H1 (cell line): ENCODE data around the gene WAC. TPM values are rescaled to one million over a fixed set of nuclear protein-coding genes. Genes with fewer than 3 reads are reported as not detected.

Experiments used
- CTCF ChIA-PET: fragments of 300-600 bp; sonication (Branson Sonifier 250); formaldehyde crosslinking; loops from one replicate; lab custom pipeline; 2021; ENCODE audit not compliant: partially characterized antibody; lab: Charles Lee
- POLR2A ChIA-PET: fragments of 300-600 bp; sonication (Branson Sonifier 250); formaldehyde crosslinking; loops from one replicate; lab custom pipeline; 2021; ENCODE audit warnings: inconsistent platforms; ENCODE audit not compliant: partially characterized antibody; lab: Charles Lee
- DNase-seq, 2 experiments: peaks; one replicate each; pipeline versions ENCODE4 v3.0.0 to v3.0.0-alpha.2; 2010 to 2022; ENCODE audit warnings: low spot score in 2 of 2, low read depth in 1 of 2, mixed read lengths in 1 of 2
- FAIRE-seq: peaks from 2 replicates; lab custom pipeline; 2011; peaks lifted over from hg19 to GRCh38; lab: Jason Lieb, UNC
- H2AFZ ChIP-seq: 2 replicates; pipeline ENCODE4 v1.8.1; 2012; ENCODE audit warnings: low read length, inconsistent platforms
- H2AK5ac ChIP-seq: 2 replicates; pipeline ENCODE4 v1.6.1; 2013; ENCODE audit warnings: low read depth, low read length
- H2BK120ac ChIP-seq: replicated peaks from 2 replicates; pipeline ENCODE3; 2013; ENCODE audit warnings: low read depth, low read length, inconsistent platforms
- H2BK12ac ChIP-seq: 2 replicates; pipeline ENCODE4 v1.6.1; 2013; ENCODE audit warnings: low read depth, low read length
- H2BK15ac ChIP-seq: 2 replicates; pipeline ENCODE4 v1.6.1; 2013; ENCODE audit warnings: low read length
- H2BK20ac ChIP-seq: 2 replicates; pipeline ENCODE4 v1.6.1; 2013; ENCODE audit warnings: low read length
- H2BK5ac ChIP-seq: 2 replicates; pipeline ENCODE4 v1.6.1; 2013; ENCODE audit warnings: low read depth, low read length
- H3K14ac ChIP-seq: 2 replicates; pipeline ENCODE4 v1.6.1; 2013; ENCODE audit warnings: inconsistent platforms; ENCODE audit not compliant: insufficient read length
- H3K18ac ChIP-seq: 2 replicates; pipeline ENCODE4 v1.6.1; 2013; ENCODE audit warnings: low read length; ENCODE audit errors: extremely low read depth
- H3K23ac ChIP-seq: 2 replicates; pipeline ENCODE4 v1.6.1; 2013; ENCODE audit warnings: inconsistent platforms; ENCODE audit not compliant: insufficient read length
- H3K23me2 ChIP-seq: 2 replicates; pipeline ENCODE4 v1.6.1; 2013; ENCODE audit warnings: low read depth, low read length
- H3K27ac ChIP-seq: 2 replicates; pipeline ENCODE4 v1.6.1; 2011; ENCODE audit warnings: low read depth, low read length, inconsistent platforms
- H3K27me3 ChIP-seq, 4 experiments: replicated peaks in 1 of 4; 1 replicate in 1 of 4; 2 replicates in 3 of 4; pipeline versions ENCODE4 v1.6.1 to v1.8.1; 2011 to 2013; ENCODE audit warnings: low read length in 3 of 4, mild to moderate bottlenecking in 3 of 4, inconsistent platforms in 2 of 4, mixed read lengths in 2 of 4, moderate library complexity in 1 of 4; ENCODE audit not compliant: control insufficient read depth in 3 of 4, insufficient read depth in 3 of 4; ENCODE audit errors: extremely low read depth in 1 of 4
- H3K36me3 ChIP-seq, 4 experiments: 2 replicates each; pipeline versions ENCODE4 v1.6.1 to v1.8.1; 2011 to 2013; ENCODE audit warnings: mild to moderate bottlenecking in 4 of 4, low read length in 3 of 4, moderate library complexity in 2 of 4, control low read depth in 1 of 4, inconsistent platforms in 1 of 4; ENCODE audit not compliant: insufficient read depth in 4 of 4, control insufficient read depth in 2 of 4
- H3K4ac ChIP-seq: replicated peaks from 2 replicates; pipeline ENCODE3; 2013; ENCODE audit warnings: low read length, low read depth, mixed read lengths, inconsistent platforms; ENCODE audit not compliant: insufficient read length
- H3K4me1 ChIP-seq, 4 experiments: replicated peaks in 1 of 4; 1 replicate in 1 of 4; 2 replicates in 3 of 4; pipeline versions ENCODE4 v1.6.1 to v1.8.1; 2011 to 2013; ENCODE audit warnings: low read length in 3 of 4, inconsistent platforms in 2 of 4, mixed read lengths in 1 of 4; ENCODE audit not compliant: insufficient read depth in 4 of 4, control insufficient read depth in 3 of 4
- H3K4me2 ChIP-seq, 2 experiments: 2 replicates each; pipeline versions ENCODE4 v1.6.1 to v1.8.1; 2011 to 2013; ENCODE audit warnings: low read depth in 2 of 2, low read length in 2 of 2, control low read depth in 1 of 2, inconsistent platforms in 1 of 2, mild to moderate bottlenecking in 1 of 2; ENCODE audit not compliant: insufficient read depth in 1 of 2
- H3K4me3 ChIP-seq, 4 experiments: fragments of 200-600, 300-600 bp in 1 of 4; sonication (generic), shearing (Covaris generic), sonication (Bioruptor Twin) in 1 of 4; 2 replicates each; pipeline versions ENCODE4 v1.5.1 to v1.8.1; 2011 to 2016; ENCODE audit warnings: low read length in 4 of 4, low read depth in 3 of 4, control low read depth in 2 of 4, inconsistent platforms in 2 of 4, mild to moderate bottlenecking in 2 of 4, mixed read lengths in 1 of 4, moderate library complexity in 1 of 4; ENCODE audit not compliant: insufficient read depth in 2 of 4; ENCODE audit errors: extremely low read depth in 1 of 4
- H3K56ac ChIP-seq: replicated peaks from 2 replicates; pipeline ENCODE3; 2013; ENCODE audit warnings: low read depth, mild to moderate bottlenecking, mixed read lengths, low read length, inconsistent platforms; ENCODE audit not compliant: insufficient read length
- H3K79me1 ChIP-seq: 2 replicates; pipeline ENCODE4 v1.6.1; 2013; ENCODE audit warnings: low read depth, low read length, control low read depth
- H3K79me2 ChIP-seq, 2 experiments: 2 replicates each; pipeline versions ENCODE4 v1.6.1 to v1.8.1; 2012 to 2013; ENCODE audit warnings: low read length in 2 of 2, mild to moderate bottlenecking in 2 of 2, inconsistent platforms in 1 of 2; ENCODE audit not compliant: insufficient read depth in 2 of 2, control insufficient read depth in 1 of 2
- H3K9ac ChIP-seq, 4 experiments: replicated peaks in 1 of 4; 1 replicate in 1 of 4; 2 replicates in 3 of 4; pipeline versions ENCODE4 v1.6.1 to v1.8.1; 2011 to 2013; ENCODE audit warnings: low read depth in 3 of 4, low read length in 3 of 4, control low read depth in 2 of 4, mild to moderate bottlenecking in 2 of 4, moderate library complexity in 2 of 4, inconsistent platforms in 1 of 4; ENCODE audit errors: extremely low read depth in 1 of 4
- H3K9me3 ChIP-seq, 2 experiments: 2 replicates each; pipeline versions ENCODE4 v1.6.1 to v1.8.1; 2012 to 2013; ENCODE audit warnings: mild to moderate bottlenecking in 2 of 2, moderate library complexity in 2 of 2, control low read depth in 1 of 2, inconsistent platforms in 1 of 2, low read depth in 1 of 2, low read length in 1 of 2, mixed read lengths in 1 of 2; ENCODE audit not compliant: insufficient read depth in 2 of 2
- H4K20me1 ChIP-seq, 2 experiments: replicated peaks in 1 of 2; 2 replicates each; pipeline versions ENCODE3 to v1.8.1; 2011 to 2013; ENCODE audit warnings: inconsistent platforms in 2 of 2, low read length in 2 of 2, mild to moderate bottlenecking in 1 of 2; ENCODE audit not compliant: insufficient read depth in 2 of 2, control insufficient read depth in 1 of 2
- H4K5ac ChIP-seq: 2 replicates; pipeline ENCODE4 v1.6.1; 2013; ENCODE audit warnings: low read length, low read depth, mixed read lengths, inconsistent platforms; ENCODE audit not compliant: insufficient read length
- H4K8ac ChIP-seq: 2 replicates; pipeline ENCODE4 v1.8.0; 2013; ENCODE audit warnings: mild to moderate bottlenecking, moderate library complexity, low read length, inconsistent platforms; ENCODE audit not compliant: insufficient read depth; ENCODE audit errors: extremely low read depth
- H4K91ac ChIP-seq: replicated peaks from 2 replicates; pipeline ENCODE3; 2013; ENCODE audit warnings: low read length, mixed read lengths, inconsistent platforms; ENCODE audit not compliant: insufficient read length
- BCL11A ChIP-seq, 2 experiments: IDR thresholded peaks; one replicate each; pipeline ENCODE4 v1.6.1; 2011; ENCODE audit warnings: low read depth in 2 of 2, low read length in 2 of 2, mild to moderate bottlenecking in 2 of 2
- EZH2 ChIP-seq: fragments of 200-600 bp; sonication (generic); IDR thresholded peaks from 2 replicates; pipeline ENCODE4 v1.7.1; 2012; ENCODE audit warnings: low read depth, mild to moderate bottlenecking, moderate library complexity, low read length, inconsistent platforms; ENCODE audit not compliant: severe bottlenecking
- NRF1 ChIP-seq: IDR thresholded peaks from 2 replicates; pipeline ENCODE4 v1.6.1; 2011; ENCODE audit warnings: mild to moderate bottlenecking, low read depth, low read length, improper control_type of control experiment
- SRF ChIP-seq: IDR thresholded peaks from 2 replicates; pipeline ENCODE4 v1.6.1; 2011; ENCODE audit warnings: mild to moderate bottlenecking, low read depth, low read length, moderate library complexity
- TBP ChIP-seq: IDR thresholded peaks from 2 replicates; pipeline ENCODE4 v1.6.1; 2011; ENCODE audit warnings: low read depth, low read length, improper control_type of control experiment
- WGBS, 2 experiments: shearing (Covaris generic) in 1 of 2; methylation state at CpG; one replicate each; pipeline versions ENCODE4 v1.1.6 to v1.1.7; 2013 to 2015; ENCODE audit warnings: low lambda C conversion rate in 2 of 2, mixed read lengths in 2 of 2, inconsistent platforms in 1 of 2, low coverage in 1 of 2, missing lambda C conversion rate in 1 of 2; ENCODE audit not compliant: insufficient replicate concordance in 2 of 2, insufficient coverage in 1 of 2, insufficient read length in 1 of 2; ENCODE audit errors: extremely low coverage in 1 of 2, missing lambda C conversion rate in 1 of 2; 5-methylcytosine and 5-hydroxymethylcytosine counted together
- polyA plus RNA-seq, 7 experiments: library from polyadenylated mRNA; depleted of rRNA in 3 of 7; stranded (reverse) in 5 of 7; unstranded in 2 of 7; fragments of >200 nt in 5 of 7; fragments of 200-250 nt in 2 of 7; gene quantifications; 1 replicate in 5 of 7; 2 replicates in 1 of 7; 4 replicates in 1 of 7; pipeline versions ENCODE4 v1.2.1 to v1.2.3, GENCODE V29; 2011 to 2013; ENCODE audit warnings: missing spikeins in 2 of 7, mixed read lengths in 2 of 7
- total RNA-seq: library from RNA; stranded (reverse); fragmentation: NEBNext Ultra II Directional; extraction: Animal tissue kit (Norgen Biotek cat#: 25700); gene quantifications from 2 replicates; pipeline ENCODE4 v1.2.1, GENCODE V29; 2021
- TF ChIP-seq, protein P1 (sequence below): IDR thresholded peaks from 2 replicates; pipeline ENCODE4 v1.6.1; 2011; ENCODE audit warnings: low read length, improper control_type of control experiment

Gene WAC
- total and polyA plus RNA-seq, 2 of the 8 experiments (the other 6 are each of a cell fraction or from before 2014, with no cell fraction given) = 72.9 to 128 TPM

DNA sequence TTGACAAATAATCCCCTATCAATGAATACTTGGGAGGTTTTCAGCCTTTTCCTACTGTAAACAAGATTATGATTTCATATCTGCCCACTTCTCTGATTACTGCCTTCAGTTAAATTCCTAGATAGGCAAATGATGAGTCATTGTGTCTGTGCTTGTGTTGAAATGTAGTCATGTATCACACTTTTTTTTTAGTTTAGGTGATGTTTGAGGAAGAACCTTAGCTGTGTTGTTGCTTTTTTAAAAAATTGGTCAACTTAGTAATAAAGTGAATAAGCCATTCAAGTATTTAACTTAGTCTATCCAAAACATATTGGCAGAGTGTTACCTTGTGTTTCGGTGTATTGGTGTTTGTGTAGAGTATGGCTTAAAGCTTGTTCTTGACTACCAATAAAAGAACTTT is 60.0 kb downstream of the WAC start:
- Histone ChIP-seq H3K23ac (no peak overlapping the region), H3K27me3 (no peaks in the 10 kb centered on the region), H3K4me2 (no peak overlapping the region), H4K91ac (no peak overlapping the region), H3K23me2 (no peaks in the 10 kb centered on the region), H3K4ac (no peak overlapping the region), H3K36me3 (peaks cover 8 to 73% (median 32%) of the 10 kb centered on the region in 4 experiments), H3K9ac (no peak overlapping the region), H2BK20ac (no peak overlapping the region), H3K4me1 (peaks cover 0 to 6% (median under 1%) of the 10 kb centered on the region in 4 experiments; a peak in 2 of 7 replicates), H2AFZ (no peak overlapping the region), H2AK5ac (no peak overlapping the region), H3K79me1 (peaks cover 5% of the 10 kb centered on the region), H2BK12ac (no peak overlapping the region), H3K9me3 (no peaks in the 10 kb centered on the region), H2BK15ac (no peak overlapping the region), H3K14ac (no peak overlapping the region), H3K56ac (no peak overlapping the region), H4K5ac (no peak overlapping the region), H4K20me1 (peaks cover 7 to 11% of the 10 kb centered on the region in 2 experiments), H3K27ac (no peak overlapping the region), H3K4me3 (no peak overlapping the region), H2BK5ac (no peak overlapping the region), H3K79me2 (peaks cover 8 to 99% of the 10 kb centered on the region in 2 experiments; a peak in 3 of 4 replicates), H4K8ac (no peak overlapping the region), H2BK120ac (no peak overlapping the region), H3K18ac (no peak overlapping the region)
- ChIA-PET CTCF (no interaction called here), POLR2A (interaction anchor here (1.9 kb wide), 1 partner anchor 56 kb away, joined by 5 read pairs; no protein-coding TSS in a partner anchor)
- 93% methylated on average over 1 of the region's 1 CpG; no CpG with 5 or more reads in 1 of the 2 experiments for WGBS, 2 experiments
- TF ChIP-seq BCL11A (IDR thresholded peaks at IDR 0.05; ENCODE audit: low read depth in 2 of 2, low read length in 2 of 2) = no peak
- TF ChIP-seq TBP = no peak
- TF ChIP-seq NRF1 = no peak
- no peak for TF ChIP-seq EZH2
- TF ChIP-seq, protein P1, sequence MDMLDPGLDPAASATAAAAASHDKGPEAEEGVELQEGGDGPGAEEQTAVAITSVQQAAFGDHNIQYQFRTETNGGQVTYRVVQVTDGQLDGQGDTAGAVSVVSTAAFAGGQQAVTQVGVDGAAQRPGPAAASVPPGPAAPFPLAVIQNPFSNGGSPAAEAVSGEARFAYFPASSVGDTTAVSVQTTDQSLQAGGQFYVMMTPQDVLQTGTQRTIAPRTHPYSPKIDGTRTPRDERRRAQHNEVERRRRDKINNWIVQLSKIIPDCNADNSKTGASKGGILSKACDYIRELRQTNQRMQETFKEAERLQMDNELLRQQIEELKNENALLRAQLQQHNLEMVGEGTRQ = no peak
- no peak for TF ChIP-seq SRF
- DNase-seq (no peak), FAIRE-seq (no peak)
